GM12874 (cell line): ENCODE data around the gene ETV1.

Source experiments
- TF ChIP-seq, protein P1 (sequence below): IDR thresholded peaks from 2 replicates; pipeline ENCODE4 v1.5.1; 2011; ENCODE audit warnings: low read depth, mild to moderate bottlenecking, control low read depth, low read length, moderate library complexity; ENCODE audit not compliant: insufficient read depth

ETV1 gene

DNA sequence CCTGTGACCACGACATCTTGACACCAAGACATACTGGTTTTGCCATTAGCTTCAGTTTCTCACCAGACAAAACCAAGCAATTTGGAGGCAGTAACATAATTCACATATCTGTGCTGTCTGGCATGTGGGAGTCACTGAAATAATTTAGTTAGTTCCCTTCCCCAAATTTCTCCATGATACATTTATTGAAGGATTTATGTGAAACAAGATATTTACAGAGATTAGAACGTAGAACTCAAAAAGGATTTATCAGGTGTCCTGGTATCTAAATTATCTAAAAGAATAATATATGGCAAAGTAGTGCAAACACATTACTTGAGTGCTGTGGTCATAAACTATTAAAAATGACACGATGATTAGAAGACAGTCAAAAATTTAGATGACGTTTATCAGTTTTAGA lies 98.7 kb downstream of the ETV1 start:
- TF ChIP-seq, protein P1, sequence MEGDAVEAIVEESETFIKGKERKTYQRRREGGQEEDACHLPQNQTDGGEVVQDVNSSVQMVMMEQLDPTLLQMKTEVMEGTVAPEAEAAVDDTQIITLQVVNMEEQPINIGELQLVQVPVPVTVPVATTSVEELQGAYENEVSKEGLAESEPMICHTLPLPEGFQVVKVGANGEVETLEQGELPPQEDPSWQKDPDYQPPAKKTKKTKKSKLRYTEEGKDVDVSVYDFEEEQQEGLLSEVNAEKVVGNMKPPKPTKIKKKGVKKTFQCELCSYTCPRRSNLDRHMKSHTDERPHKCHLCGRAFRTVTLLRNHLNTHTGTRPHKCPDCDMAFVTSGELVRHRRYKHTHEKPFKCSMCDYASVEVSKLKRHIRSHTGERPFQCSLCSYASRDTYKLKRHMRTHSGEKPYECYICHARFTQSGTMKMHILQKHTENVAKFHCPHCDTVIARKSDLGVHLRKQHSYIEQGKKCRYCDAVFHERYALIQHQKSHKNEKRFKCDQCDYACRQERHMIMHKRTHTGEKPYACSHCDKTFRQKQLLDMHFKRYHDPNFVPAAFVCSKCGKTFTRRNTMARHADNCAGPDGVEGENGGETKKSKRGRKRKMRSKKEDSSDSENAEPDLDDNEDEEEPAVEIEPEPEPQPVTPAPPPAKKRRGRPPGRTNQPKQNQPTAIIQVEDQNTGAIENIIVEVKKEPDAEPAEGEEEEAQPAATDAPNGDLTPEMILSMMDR, result no peak

DNA sequence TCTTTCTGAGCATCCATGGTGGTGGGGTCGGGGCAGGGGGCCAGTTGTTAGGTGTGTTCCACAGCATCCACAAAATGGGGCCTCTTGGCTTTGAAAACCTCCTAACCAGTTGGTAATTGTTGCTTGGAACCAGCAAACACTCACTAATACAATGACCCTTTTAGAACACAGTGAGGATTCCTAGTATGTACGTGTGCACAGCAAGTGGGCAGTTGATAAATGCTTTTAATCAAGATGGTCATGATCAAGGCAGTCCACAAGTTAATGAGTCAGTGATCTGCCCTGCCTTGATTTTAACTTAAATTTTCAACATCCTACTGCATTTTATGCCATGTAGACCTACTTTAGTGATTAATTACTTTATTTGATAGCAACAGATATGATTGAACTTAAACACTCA lies 103.1 kb downstream of the ETV1 start:
- TF ChIP-seq, protein P1, result no peak

DNA sequence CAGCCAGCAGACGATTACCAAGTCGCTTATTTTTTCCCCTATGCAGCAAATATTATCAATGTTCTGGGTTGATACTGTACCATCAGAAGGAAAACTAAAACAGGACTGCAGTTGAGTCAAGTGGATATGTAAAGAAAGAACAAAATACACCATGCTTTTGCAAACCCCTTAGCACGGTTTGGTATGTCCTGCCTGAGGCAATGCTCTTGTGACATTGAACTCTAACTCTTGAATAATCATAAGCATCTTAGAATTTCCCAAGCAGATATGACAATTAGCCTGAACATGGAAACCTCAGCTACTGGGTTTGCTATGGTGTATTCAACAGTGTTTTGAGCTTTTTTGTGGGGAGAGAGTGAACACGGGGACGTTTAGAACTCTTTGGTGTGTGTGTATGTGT lies 107.4 kb downstream of the ETV1 start:
- TF ChIP-seq, protein P1, result no peak

DNA sequence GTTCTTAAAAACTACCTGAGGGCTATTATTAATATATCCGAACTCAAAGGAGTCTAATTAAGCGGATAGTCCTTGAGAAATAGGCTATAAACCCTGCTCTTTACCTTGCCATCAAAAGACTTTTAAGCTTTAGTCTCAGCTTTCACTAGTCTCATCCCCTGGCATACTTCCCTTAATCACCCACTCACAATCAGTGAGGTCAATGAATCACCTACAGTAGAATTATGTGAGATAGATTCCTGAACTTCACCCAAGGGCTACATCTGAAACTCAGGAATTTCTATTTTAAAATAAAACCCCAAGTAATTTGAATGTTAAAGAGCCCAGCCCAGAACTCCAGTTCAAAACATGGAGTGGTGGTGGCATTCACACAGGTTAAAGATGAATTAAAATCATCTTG lies 108.7 kb downstream of the ETV1 start:
- TF ChIP-seq, protein P1, result no peak

DNA sequence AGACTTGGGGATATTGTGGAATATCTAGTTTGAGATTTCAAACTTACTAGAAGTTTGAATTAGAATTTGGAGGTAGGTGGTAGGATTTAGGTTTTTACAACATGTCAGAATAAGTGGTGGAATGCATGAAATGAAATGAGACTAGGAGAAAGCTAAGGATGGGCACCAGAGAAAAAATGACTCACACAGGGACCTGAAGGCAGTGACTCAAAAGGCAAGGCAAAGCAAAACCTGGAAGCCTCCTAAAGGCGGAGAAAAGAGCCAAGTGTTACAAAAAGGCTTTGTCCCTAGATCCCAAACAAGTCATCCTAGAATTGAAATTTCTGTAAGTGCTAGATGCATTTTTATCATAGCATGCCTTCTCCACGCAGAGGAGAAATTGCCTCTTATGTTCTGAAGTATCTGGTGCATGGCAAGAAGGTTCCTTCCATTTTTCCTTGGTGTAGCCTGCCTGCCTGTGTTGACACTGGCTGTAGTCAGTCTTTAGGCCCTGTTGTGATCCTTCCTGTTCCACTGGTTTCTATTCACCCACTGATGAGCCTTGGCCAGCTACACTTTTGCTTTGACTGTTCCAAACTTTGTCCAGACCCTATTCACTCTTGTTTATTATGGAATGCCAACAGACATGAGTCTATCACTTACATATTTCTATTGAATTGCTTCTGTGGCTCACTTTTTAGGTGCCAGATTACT lies 109.3 kb downstream of the ETV1 start:
- TF ChIP-seq, protein P1, result no peak

DNA sequence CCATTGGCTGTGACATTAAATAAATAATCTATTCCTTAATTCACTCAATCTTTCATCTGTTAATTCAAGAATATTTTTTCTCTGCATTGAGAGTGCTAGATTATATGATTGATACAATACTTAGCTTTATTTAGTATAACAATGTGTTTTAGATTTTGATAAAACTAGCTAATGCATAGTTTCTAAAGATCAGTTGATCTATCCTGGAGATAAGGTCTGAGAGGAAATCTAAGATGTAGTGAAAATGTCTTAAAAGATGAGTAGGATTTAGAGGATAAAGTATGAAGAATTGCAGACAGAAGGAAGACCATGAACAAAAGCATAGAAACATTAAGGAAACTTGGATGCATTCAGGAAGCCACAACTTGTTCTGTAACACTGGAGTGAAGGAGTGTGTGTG lies 110.3 kb downstream of the ETV1 start:
- TF ChIP-seq, protein P1, result no peak

DNA sequence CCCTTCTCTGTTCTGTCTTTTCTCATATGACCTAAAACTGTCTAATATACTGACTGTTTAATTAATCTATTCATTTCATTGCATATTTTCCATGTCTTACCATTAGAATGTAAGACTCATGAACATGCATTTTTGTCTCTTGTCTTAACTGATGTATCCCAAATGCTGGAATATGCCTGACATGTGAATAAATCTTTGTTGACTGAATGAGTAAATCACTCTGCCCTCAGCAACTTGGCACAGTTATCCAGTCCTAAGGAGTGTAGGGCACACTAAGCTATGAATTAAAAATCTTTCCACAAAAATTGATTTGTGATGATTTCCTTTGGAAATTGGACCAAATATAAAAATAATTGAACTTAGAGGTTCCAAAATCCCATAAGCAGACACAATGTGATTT lies 111.3 kb downstream of the ETV1 start:
- TF ChIP-seq, protein P1, result no peak

DNA sequence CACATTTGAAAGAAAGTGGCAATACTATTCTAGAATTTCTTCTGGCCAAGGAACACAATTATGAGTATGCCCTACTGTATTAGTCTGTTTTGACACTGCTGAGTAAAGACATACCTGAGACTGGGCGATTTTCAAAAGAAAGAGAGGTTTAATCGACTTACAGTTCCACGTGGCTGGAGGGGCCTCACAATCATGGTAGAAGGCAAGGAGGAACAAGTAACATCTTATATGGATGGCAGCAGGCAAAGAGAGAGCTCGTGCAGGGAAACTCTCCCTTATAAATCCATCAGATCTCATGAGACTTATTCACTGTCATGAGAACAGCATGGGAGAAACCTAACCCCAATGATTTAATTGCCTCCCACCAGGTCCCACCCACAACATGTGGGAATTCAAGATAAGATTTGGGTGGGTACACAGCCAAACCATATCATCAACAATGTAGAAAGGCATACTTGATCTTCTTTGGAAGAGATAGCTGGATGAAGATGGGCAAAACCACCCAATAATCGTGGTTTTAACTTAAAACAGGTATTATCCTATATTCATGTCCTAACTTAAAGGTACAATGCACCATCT lies 113.9 kb downstream of the ETV1 start:
- TF ChIP-seq, protein P1, result no peak
